HG03460 (cell line): ENCODE measurements around the gene EVPLL.
"Not testable (repeated sequence)": the region's sequence is repeated elsewhere in the genome, so short reads cannot be mapped to it uniquely, and the experiment has no call there.

ENCODE experiments used
- ATAC-seq: cut with Tn5 transposase; IDR thresholded peaks from one replicate; pipeline ENCODE4 v1.9.1; 2021; ENCODE audit not compliant: unreplicated experiment

EVPLL gene

DNA sequence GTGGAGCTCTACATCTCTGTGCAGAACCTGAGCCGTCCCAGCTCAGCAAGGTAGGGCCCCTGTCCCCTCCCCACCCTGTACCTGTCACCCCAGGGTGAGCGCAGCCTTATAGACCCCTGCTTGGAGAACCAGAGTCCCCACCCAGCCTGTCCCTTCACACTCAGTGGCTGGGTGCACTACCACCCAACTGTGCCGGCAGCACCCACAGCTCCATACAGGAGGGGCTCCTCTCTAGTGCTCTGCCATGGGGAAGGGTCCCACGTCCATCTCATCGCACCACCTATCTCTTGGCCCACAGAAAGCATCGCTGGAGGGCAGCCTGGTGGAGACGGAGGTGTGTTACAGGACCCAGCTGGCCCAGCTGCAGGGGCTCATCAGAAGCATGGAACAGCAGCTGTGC is 45.4 kb downstream of the EVPLL start:
- not testable (repeated sequence) for ATAC-seq

DNA sequence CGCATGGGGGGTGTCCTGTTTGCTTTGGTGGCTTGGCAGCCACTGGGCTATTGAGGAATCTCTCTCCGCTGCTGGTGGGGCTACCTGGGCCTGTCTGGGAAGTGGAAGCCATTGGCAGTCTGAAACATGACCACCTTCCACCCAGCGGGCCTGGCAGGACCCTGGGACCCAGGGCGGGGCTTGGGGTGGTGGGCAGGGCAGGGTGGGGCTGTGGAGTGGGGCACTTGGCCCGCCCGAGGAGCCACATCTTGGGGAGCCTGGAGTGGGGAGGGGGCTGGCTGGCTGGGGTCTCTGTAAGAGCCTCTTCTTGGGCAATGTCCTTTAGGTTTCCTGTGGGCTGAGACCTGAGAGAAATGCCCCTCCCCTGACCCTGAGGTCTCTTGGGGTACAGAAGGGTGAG is 48.0 kb downstream of the EVPLL start:
- ATAC-seq: not testable (repeated sequence)

DNA sequence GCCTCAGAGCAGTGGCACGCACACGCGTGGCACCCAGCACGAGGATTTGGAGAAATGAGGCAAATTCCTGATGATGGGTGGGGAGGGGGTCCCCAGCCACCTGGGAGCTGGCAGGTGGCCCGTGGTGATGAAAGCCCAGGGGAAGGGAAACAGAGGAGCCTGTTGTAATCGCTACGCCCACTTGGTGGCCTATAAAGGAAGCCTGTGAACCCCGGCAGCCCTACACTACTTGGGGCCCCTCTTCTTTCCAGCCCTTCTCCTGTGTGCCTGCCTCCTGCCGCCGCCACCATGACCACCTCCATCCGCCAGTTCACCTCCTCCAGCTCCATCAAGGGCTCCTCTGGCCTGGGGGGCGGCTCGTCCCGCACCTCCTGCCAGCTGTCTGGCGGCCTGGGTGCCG is 49.1 kb downstream of the EVPLL start:
- not testable (repeated sequence) for ATAC-seq

- ATAC-seq: not testable (repeated sequence)
These were observed 54.6 kb downstream of the EVPLL start for GRCh38 chr17:18432206-18432605.
